HG03521 (cell line): ENCODE data around the gene MYL2.

Source experiments
- ATAC-seq: cut with Tn5 transposase; IDR thresholded peaks from one replicate; pipeline ENCODE4 v1.9.1; 2021; ENCODE audit warnings: mild to moderate bottlenecking, moderate library complexity; ENCODE audit not compliant: unreplicated experiment

MYL2 gene

GRCh38 chr12:110930348-110931314 is 10.3 kb upstream of the MYL2 start:
- no peak for ATAC-seq

GRCh38 chr12:110929818-110930217 is 9.4 kb upstream of the MYL2 start:
- ATAC-seq = no peak

GRCh38 chr12:110928700-110929099 is 8.3 kb upstream of the MYL2 start:
- ATAC-seq = no peak

DNA sequence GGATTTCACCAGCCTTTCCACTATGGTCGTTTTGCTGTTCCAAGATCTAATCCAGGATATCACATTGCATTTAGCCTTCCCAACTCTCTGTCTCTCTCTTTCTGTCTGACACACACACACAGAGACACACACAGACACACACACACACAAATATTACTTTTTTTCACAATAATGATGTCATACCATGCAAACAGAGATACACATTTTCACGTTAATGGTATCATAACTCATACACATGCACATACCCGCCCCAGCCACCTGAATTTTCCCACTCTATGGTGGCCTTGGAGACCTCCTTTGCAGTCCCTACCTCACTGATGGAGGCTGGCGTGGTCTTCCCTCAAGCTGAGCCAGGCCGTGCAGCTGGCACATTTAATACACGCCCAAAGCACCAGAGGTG is 7.2 kb upstream of the MYL2 start:
- ATAC-seq = no peak

- no peak for ATAC-seq
Measured at GRCh38 chr12:110923692-110924334, 3.4 kb upstream of the MYL2 start.

DNA sequence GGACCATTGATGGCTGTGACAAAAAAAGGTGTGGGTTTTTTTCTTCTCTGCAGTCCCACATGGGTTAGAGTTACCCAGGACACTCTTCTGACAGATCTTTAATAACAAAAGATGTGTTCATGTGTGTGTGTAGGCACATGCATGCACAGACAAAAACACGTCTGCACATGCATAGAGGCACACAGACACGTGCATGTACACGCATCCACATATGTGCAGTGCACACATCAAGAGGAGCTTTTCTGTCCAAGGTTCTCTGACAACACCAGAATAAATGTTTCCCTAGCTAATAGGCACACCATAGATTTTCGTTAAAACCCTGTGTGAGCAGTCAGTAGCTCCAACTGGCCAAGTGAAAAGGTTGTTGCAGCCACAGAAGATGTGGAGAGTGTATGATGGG is 2.8 kb upstream of the MYL2 start:
- no peak for ATAC-seq

DNA sequence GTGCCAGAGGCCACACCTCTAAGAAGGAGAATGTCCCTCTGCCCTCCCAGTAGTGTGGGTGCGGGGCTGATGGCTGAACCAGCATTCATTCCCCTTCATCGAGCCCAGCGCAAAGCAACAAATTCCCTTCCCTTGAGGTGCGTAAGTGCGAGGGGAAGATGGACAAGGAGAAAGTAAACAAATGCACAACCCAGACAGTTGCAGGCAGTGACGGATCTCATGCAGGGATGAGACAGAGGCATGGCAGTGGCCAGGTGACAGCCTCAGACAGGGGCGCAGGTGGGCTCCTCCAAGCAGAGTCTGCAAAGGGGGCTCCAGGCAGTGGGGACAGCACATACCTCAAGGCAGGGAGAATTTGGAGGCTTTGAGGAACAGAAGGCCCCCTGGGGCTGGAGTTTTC is 2.3 kb upstream of the MYL2 start:
- no peak for ATAC-seq

DNA sequence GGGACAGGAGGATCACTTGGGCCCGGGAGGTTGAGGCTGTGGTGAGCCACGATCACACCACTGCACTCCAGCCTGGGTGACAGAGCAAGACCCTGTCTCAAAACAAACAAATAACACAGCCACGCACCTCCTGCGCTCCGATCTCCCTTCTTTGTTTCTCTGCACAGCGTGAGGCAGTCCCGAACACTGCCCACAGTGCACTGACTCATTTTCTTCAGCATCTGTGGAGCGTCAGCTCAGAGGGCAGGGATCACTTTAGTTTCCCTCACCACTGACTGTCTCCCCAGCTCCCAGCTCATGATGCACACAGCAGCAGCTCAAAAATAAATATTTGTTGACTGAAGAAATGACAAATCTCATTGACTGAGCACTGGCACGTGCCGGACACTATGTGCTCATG is 883 bp upstream of the MYL2 start:
- ATAC-seq = no peak

DNA sequence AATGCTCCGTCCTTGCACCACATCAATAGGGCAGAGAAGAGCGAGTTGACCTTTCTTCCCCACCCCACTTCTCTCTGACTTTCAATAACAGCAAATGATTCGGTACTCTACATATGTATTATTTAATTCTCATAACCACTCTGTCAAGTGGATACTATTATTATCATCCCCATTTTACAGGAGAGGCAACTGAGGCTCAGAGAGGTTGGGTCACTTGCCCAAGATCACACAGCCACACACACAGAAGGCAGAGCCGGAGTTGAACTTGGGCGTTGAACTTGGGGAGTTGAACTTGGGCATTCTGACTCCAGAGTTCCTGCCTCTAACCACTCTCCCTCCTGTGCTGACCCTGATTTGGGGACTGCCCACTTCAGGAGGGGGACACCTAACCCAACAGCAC is 659 bp downstream of the MYL2 start:
- ATAC-seq = no peak

DNA sequence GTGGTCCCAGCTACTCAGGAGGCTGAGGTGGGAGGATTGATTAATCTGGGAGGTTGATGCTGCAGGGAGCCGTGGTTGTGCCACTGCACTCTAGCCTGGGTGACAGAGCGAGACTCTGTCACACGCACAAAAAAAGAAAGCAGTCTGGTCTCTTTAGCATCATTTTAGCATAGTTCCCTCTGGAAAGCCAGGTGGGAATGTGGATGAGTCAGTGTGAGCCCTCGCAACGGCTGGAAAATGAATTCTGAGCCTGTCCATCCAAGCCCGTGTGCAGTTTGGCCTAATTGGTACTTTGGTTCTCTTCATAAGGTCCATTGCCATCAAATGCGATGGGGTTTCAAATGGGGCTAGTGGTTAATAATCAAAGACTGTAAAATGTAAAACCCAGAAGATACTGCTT is 2.4 kb downstream of the MYL2 start:
- ATAC-seq = no peak

GRCh38 chr12:110917467-110917866 is 2.9 kb downstream of the MYL2 start:
- no peak for ATAC-seq

DNA sequence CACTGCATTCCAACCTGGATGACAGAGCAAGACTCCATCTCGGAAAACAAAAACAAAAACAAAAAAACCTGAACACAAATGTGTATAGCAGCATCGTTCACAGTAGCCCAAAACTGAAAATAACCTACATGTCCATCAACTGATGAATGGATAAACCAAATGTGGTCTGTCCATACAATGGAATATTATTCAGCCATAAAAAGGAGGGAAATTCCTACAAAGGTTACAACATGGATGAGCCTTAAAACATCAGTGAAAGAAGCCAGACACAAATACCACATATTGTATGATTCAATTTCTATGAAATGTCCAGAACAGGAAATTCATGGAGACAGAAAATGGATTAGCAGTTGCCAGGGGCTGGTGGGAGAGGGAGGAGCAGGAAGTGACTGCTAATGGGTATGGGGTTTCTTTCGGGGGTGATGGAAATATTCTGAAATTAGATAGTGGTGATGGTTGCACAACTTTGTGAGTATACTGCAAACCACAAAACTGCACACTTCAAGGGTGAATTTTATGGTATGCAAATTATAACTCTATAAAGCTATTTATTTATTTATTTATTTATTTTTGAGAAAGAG is 4.0 kb downstream of the MYL2 start:
- no peak for ATAC-seq

- ATAC-seq = peak; percentile 95
Measured at GRCh38 chr12:110913119-110914056, 7.0 kb downstream of the MYL2 start.

GRCh38 chr12:110912263-110912662 is 8.1 kb downstream of the MYL2 start:
- no peak for ATAC-seq

GRCh38 chr12:110908377-110909152 is 11.8 kb downstream of the MYL2 start:
- ATAC-seq = no peak

DNA sequence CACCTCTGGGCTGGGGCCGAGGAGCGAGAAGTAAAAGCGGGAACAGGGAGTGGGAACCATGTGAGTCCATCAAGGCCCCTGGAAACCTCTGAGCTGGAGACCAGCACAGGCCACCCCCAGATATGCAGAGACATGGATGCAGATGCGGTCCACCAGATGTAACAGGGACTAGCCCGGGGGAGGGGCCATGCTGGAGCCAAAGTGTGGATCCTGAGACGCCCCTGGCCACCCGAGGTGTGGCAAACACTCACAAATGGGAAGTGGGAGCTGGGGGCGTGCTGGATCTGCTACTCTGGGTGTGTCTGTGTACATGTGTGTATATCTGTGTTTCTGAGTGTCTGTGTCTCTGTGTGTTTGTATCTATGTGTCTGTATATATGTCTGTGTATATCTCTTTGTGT is 12.8 kb downstream of the MYL2 start:
- no peak for ATAC-seq

GRCh38 chr12:110906985-110907384 is 13.4 kb downstream of the MYL2 start:
- ATAC-seq = no peak

- no peak for ATAC-seq
Measured at GRCh38 chr12:110906516-110906915, 13.9 kb downstream of the MYL2 start.

DNA sequence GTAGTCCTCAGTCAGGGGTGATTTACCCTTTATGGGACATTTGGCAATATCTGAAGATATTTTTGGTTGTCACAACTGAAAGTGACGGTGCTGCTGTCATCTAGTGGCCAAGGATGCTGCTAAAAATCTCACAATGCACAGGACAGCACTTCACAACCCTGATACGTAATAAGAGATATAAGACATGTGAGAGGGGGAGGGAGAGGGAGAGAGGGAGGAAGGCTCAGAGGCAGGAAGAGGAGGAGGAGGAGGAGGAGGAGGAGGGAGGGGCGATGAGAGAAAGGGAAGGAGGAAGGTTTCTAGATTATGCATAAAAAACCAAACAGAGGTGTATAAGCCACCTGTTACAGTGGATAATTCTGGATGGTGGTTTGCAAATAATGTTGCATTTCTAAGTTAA is 14.3 kb downstream of the MYL2 start:
- no peak for ATAC-seq

- no peak for ATAC-seq
Measured at GRCh38 chr12:110903511-110903910, 16.9 kb downstream of the MYL2 start.
